ENCODE measurements around the gene FMO2. TPM values are rescaled to one million over a fixed set of nuclear protein-coding genes. Genes with fewer than 3 reads are reported as not detected.
"Not testable (repeated sequence)": the region's sequence is repeated elsewhere in the genome, so short reads cannot be mapped to it uniquely, and the experiment has no call there.

Gene FMO2
- total RNA-seq, 4 donors from 2014 or later = 3.8 to 23.1 (median 6.9) TPM

- Histone ChIP-seq H3K4me1 (peaks cover 37% of the 10 kb centered on the region), H3K27ac (peak overlapping the region; percentile 70), H3K27me3 (no peaks in the 10 kb centered on the region), H3K9me3 (no peaks in the 10 kb centered on the region), H3K4me3 (no peak overlapping the region), H3K36me3 (no peaks in the 10 kb centered on the region)
- TF ChIP-seq CTCF (IDR thresholded peaks at IDR 0.05) (no peak), POLR2AphosphoS5 (IDR thresholded peaks at IDR 0.05) (no peak), EP300 (IDR thresholded peaks at IDR 0.05) (no peak), POLR2A (IDR thresholded peaks at IDR 0.05) (no peak)
- 42% methylated on average over 2 of the region's 2 CpGs for WGBS
- no peak for DNase-seq (ENCODE audit: low spot score in 2 of 2)
Measured at GRCh38 chr1:171220081-171220420, 35.0 kb downstream of the FMO2 start.

GRCh38 chr1:171220581-171221054 lies 35.5 kb downstream of the FMO2 start:
- Histone ChIP-seq H3K4me3 (no peak overlapping the region), H3K9me3 (no peaks in the 10 kb centered on the region), H3K27me3 (no peaks in the 10 kb centered on the region), H3K27ac (peak overlapping the region; percentile 70), H3K36me3 (no peaks in the 10 kb centered on the region), H3K4me1 (peaks cover 37% of the 10 kb centered on the region)
- no peak for DNase-seq (ENCODE audit: low spot score in 2 of 2)
- 59% methylated on average over 11 of the region's 11 CpGs for WGBS
- TF ChIP-seq POLR2A (IDR thresholded peaks at IDR 0.05) = no peak
- no peak for TF ChIP-seq EP300 (IDR thresholded peaks at IDR 0.05)
- TF ChIP-seq CTCF (IDR thresholded peaks at IDR 0.05) = no peak
- TF ChIP-seq POLR2AphosphoS5 (IDR thresholded peaks at IDR 0.05) = no peak

GRCh38 chr1:171221665-171222591 lies 36.8 kb downstream of the FMO2 start:
- Histone ChIP-seq H3K36me3 (no peaks in the 10 kb centered on the region), H3K9me3 (no peaks in the 10 kb centered on the region), H3K27ac (no peak overlapping the region), H3K4me1 (peaks cover 40% of the 10 kb centered on the region), H3K4me3 (no peak overlapping the region), H3K27me3 (no peaks in the 10 kb centered on the region)
- TF ChIP-seq EP300 (IDR thresholded peaks at IDR 0.05) = no peak
- TF ChIP-seq CTCF (IDR thresholded peaks at IDR 0.05) = no peak
- TF ChIP-seq POLR2A (IDR thresholded peaks at IDR 0.05) = no peak
- no peak for TF ChIP-seq POLR2AphosphoS5 (IDR thresholded peaks at IDR 0.05)
- WGBS = 80% methylated on average over 5 of the region's 5 CpGs
- DNase-seq (ENCODE audit: low spot score in 2 of 2) = no peak

GRCh38 chr1:171222936-171223335 lies 37.8 kb downstream of the FMO2 start:
- Histone ChIP-seq H3K4me3 (no peak overlapping the region), H3K9me3 (no peaks in the 10 kb centered on the region), H3K36me3 (no peaks in the 10 kb centered on the region), H3K4me1 (peaks cover 39% of the 10 kb centered on the region), H3K27me3 (no peaks in the 10 kb centered on the region), H3K27ac (no peak overlapping the region)
- WGBS = 58% methylated on average over 5 of the region's 5 CpGs
- TF ChIP-seq EP300 (IDR thresholded peaks at IDR 0.05) (no peak), POLR2AphosphoS5 (IDR thresholded peaks at IDR 0.05) (no peak), POLR2A (IDR thresholded peaks at IDR 0.05) (no peak), CTCF (IDR thresholded peaks at IDR 0.05) (no peak)
- no peak for DNase-seq (ENCODE audit: low spot score in 2 of 2)

GRCh38 chr1:171224257-171224656 lies 39.2 kb downstream of the FMO2 start:
- 72% methylated on average over 4 of the region's 4 CpGs for WGBS
- peaks cover 32% of the 10 kb centered on the region for H3K4me1 ChIP-seq
- H3K4me3 ChIP-seq; H3K27me3 ChIP-seq; DNase-seq (ENCODE audit: low spot score in 2 of 2); H3K9me3 ChIP-seq; H3K36me3 ChIP-seq; H3K27ac ChIP-seq: not testable (repeated sequence)
